Spleen (tissue), 11 donors: ENCODE measurements around the gene IGF2R. TPM values are rescaled to one million over a fixed set of nuclear protein-coding genes. Genes with fewer than 3 reads are reported as not detected.

ENCODE experiments used
- DNase-seq: peaks from one replicate; pipeline ENCODE4 v3.0.0-alpha.2; 2020
- H3K27ac ChIP-seq, 8 donors: fragments of 200-600 bp; sonication (generic) in 7 of 8; 1 replicate in 4 of 8; 2 replicates in 4 of 8; pipeline versions ENCODE4 v1.5.0 to v1.8.0; 2016 to 2021; ENCODE audit warnings: inconsistent platforms in 4 of 8, mild to moderate bottlenecking in 4 of 8, moderate library complexity in 1 of 8
- H3K27me3 ChIP-seq, 7 donors: fragments of 200-600 bp; sonication (generic) in 6 of 7; replicated peaks in 1 of 7; 1 replicate in 4 of 7; 2 replicates in 3 of 7; pipeline versions ENCODE4 v1.5.0 to v1.8.0; 2016 to 2021; ENCODE audit warnings: inconsistent platforms in 3 of 7, mild to moderate bottlenecking in 1 of 7
- H3K36me3 ChIP-seq, 6 donors: fragments of 200-600 bp; sonication (generic) in 5 of 6; 1 replicate in 4 of 6; 2 replicates in 2 of 6; pipeline versions ENCODE4 v1.5.0 to v1.8.0; 2016 to 2021; ENCODE audit warnings: inconsistent platforms in 2 of 6
- H3K4me1 ChIP-seq, 6 donors: fragments of 200-600 bp; sonication (generic) in 5 of 6; 1 replicate in 3 of 6; 2 replicates in 3 of 6; pipeline versions ENCODE4 v1.5.0 to v1.8.0; 2016 to 2021; ENCODE audit warnings: inconsistent platforms in 3 of 6
- H3K4me3 ChIP-seq, 8 donors: fragments of 200-600 bp; sonication (generic) in 7 of 8; 1 replicate in 4 of 8; 2 replicates in 4 of 8; pipeline versions ENCODE4 v1.5.0 to v1.8.0; 2016 to 2021; ENCODE audit warnings: inconsistent platforms in 4 of 8, mild to moderate bottlenecking in 4 of 8, moderate library complexity in 2 of 8
- H3K9me3 ChIP-seq, 8 donors: fragments of 200-600 bp; sonication (generic) in 7 of 8; 1 replicate in 4 of 8; 2 replicates in 4 of 8; pipeline versions ENCODE4 v1.5.0 to v1.8.0; 2016 to 2021; ENCODE audit warnings: inconsistent platforms in 4 of 8
- CTCF ChIP-seq, 11 experiments: fragments of 200-600 bp in 7 of 11; fragments of 450-650 bp in 4 of 11; sonication (generic) in 4 of 11; IDR thresholded peaks in 8 of 11; conservative IDR thresholded peaks in 3 of 11; 1 replicate in 7 of 11; 2 replicates in 4 of 11; pipeline versions ENCODE4 v1.4.0 to v1.8.0; 2016 to 2021; ENCODE audit warnings: antibody characterized with exemption in 11 of 11, inconsistent platforms in 4 of 11, mild to moderate bottlenecking in 1 of 11
- POLR2A ChIP-seq, 3 donors: fragments of 450-650 bp; IDR thresholded peaks; one replicate each; pipeline ENCODE4 v1.5.1; 2017; ENCODE audit warnings: antibody characterized with exemption in 3 of 3, mild to moderate bottlenecking in 1 of 3
- POLR2AphosphoS5 ChIP-seq, 3 donors: sonication (generic); formaldehyde crosslinking; IDR thresholded peaks; one replicate each; pipeline ENCODE4 v1.5.1; 2017; ENCODE audit warnings: antibody characterized with exemption in 3 of 3
- WGBS, 5 donors: extraction: QIAGEN DNeasy Blood & Tissue Kit in 3 of 5; methylation state at CpG; one replicate each; pipeline versions ENCODE4 v1.1.5 to v1.1.7; 2013 to 2018; 5-methylcytosine and 5-hydroxymethylcytosine counted together
- intact Hi-C: fragments of 100-400 bp; cut with DNase I; formaldehyde crosslinking; loops from one replicate; pipeline ENCODE4 v1.15.0; 2023; ENCODE audit warnings: low total_unique reads
- polyA plus RNA-seq, 3 donors: library from polyadenylated mRNA; stranded (reverse); fragments of 200-250 nt; gene quantifications; one replicate each; pipeline ENCODE4 v1.2.1, GENCODE V29; 2013
- total RNA-seq, 7 donors: library from RNA; depleted of rRNA in 3 of 7; stranded (reverse); fragments of >200 nt in 3 of 7; fragmentation: NEBNext Ultra II Directional in 4 of 7; extraction: Animal tissue kit (Norgen Biotek cat#: 25700) in 4 of 7; gene quantifications; one replicate each; pipeline versions ENCODE4 v1.1.0 to v1.2.1, GENCODE V29; 2016 to 2021
- donor health status: healthy with polysubstance abuse.
- donor health status: DM: no; HTN: no; CAD: no; lungs with moderate emphysema.
- donor health status: DM: no; HTN: no; CAD: no.
- donor health status: Bipolar disorder and iron deficiency.
- donor health status: healthy.
- donor health status: DM: no; HTN: no; CAD: no.
- donor health status: DM: yes; HTN: yes; CAD: no.

The IGF2R gene
- total and polyA plus RNA-seq, 10 donors, result 6.9 to 193 (median 159) TPM

GRCh38 chr6:160038479-160038878 is 69.6 kb downstream of the IGF2R start:
- Histone ChIP-seq H3K4me3 (no peak overlapping the region), H3K4me1 (no peaks in the 10 kb centered on the region), H3K9me3 (no peaks in the 10 kb centered on the region), H3K36me3 (peaks cover 4 to 99% (median 73%) of the 10 kb centered on the region in 6 donors), H3K27me3 (no peaks in the 10 kb centered on the region), H3K27ac (no peak overlapping the region)
- no peak for DNase-seq
- no peak for TF ChIP-seq POLR2A (IDR thresholded peaks at IDR 0.05)
- no peak for TF ChIP-seq POLR2AphosphoS5 (IDR thresholded peaks at IDR 0.05)
- no peak for TF ChIP-seq CTCF (IDR thresholded peaks at IDR 0.05 in 8 of 11, conservative IDR thresholded peaks at IDR 0.05 in 3 of 11)
- 93 to 98% (median 96%) methylated on average over 8 of the region's 8 CpGs for WGBS, 5 donors
- intact Hi-C loops, result no loop called here

- DNase-seq, result no peak
- intact Hi-C loops, result no loop called here
- H3K27ac ChIP-seq, result no peak overlapping the region
- no peak overlapping the region for H3K4me3 ChIP-seq
- H3K27me3 ChIP-seq, result no peaks in the 10 kb centered on the region
- 82 to 89% (median 84%) methylated on average over 5 of the region's 5 CpGs for WGBS, 5 donors
- H3K36me3 ChIP-seq, result peaks cover 4 to 99% (median 73%) of the 10 kb centered on the region in 6 donors
- H3K4me1 ChIP-seq, result no peaks in the 10 kb centered on the region
- H3K9me3 ChIP-seq, result no peaks in the 10 kb centered on the region
- no peak for TF ChIP-seq CTCF (IDR thresholded peaks at IDR 0.05 in 8 of 11, conservative IDR thresholded peaks at IDR 0.05 in 3 of 11)
- no peak for TF ChIP-seq POLR2A (IDR thresholded peaks at IDR 0.05)
- no peak for TF ChIP-seq POLR2AphosphoS5 (IDR thresholded peaks at IDR 0.05)
Measured at GRCh38 chr6:160039441-160039840, 70.6 kb downstream of the IGF2R start.

GRCh38 chr6:160040055-160040454 is 71.2 kb downstream of the IGF2R start:
- Histone ChIP-seq H3K4me3 (no peak overlapping the region), H3K27me3 (no peaks in the 10 kb centered on the region), H3K27ac (no peak overlapping the region), H3K36me3 (peaks cover 4 to 99% (median 73%) of the 10 kb centered on the region in 6 donors), H3K9me3 (no peaks in the 10 kb centered on the region), H3K4me1 (no peaks in the 10 kb centered on the region)
- TF ChIP-seq POLR2A (IDR thresholded peaks at IDR 0.05), result no peak
- TF ChIP-seq POLR2AphosphoS5 (IDR thresholded peaks at IDR 0.05), result no peak
- TF ChIP-seq CTCF (IDR thresholded peaks at IDR 0.05 in 8 of 11, conservative IDR thresholded peaks at IDR 0.05 in 3 of 11), result no peak
- DNase-seq, result no peak
- WGBS, 5 donors, result 94 to 96% (median 95%) methylated on average over 4 of the region's 4 CpGs
- intact Hi-C loops, result no loop called here

- no peak for DNase-seq
Measured at GRCh38 chr6:160040527-160041264, 71.8 kb downstream of the IGF2R start.

More at GRCh38 chr6:160040527-160041264, 71.8 kb downstream of the IGF2R start:
- no peaks in the 10 kb centered on the region for H3K27me3 ChIP-seq
- TF ChIP-seq POLR2AphosphoS5 (IDR thresholded peaks at IDR 0.05) (peak in 1 of 3 donors; percentile 45), POLR2A (IDR thresholded peaks at IDR 0.05) (no peak)
- no peak overlapping the region for H3K27ac ChIP-seq
- H3K4me3 ChIP-seq, result no peak overlapping the region
- 96 to 97% (median 96%) methylated on average over 19 of the region's 19 CpGs for WGBS, 5 donors
- no peaks in the 10 kb centered on the region for H3K9me3 ChIP-seq
- H3K4me1 ChIP-seq, result no peaks in the 10 kb centered on the region
- H3K36me3 ChIP-seq, result peaks cover 4 to 99% (median 73%) of the 10 kb centered on the region in 6 donors
- intact Hi-C loops, result no loop called here
